Esophagus muscularis mucosa (tissue), 4 donors: ENCODE measurements around the gene C2CD2L. TPM values are rescaled to one million over a fixed set of nuclear protein-coding genes. Genes with fewer than 3 reads are reported as not detected.

ENCODE experiments used
- DNase-seq: peaks from one replicate; pipeline ENCODE4 v3.0.0-alpha.2; 2017; ENCODE audit errors: extremely low spot score
- H3K27ac ChIP-seq, 4 donors: fragments of 200-600 bp; sonication (generic); replicated peaks in 1 of 4; 1 replicate in 3 of 4; 2 replicates in 1 of 4; pipeline ENCODE4 v1.5.1; 2016 to 2019; ENCODE audit warnings: mild to moderate bottlenecking in 1 of 4
- H3K27me3 ChIP-seq, 4 donors: fragments of 200-600 bp; sonication (generic); one replicate each; pipeline versions ENCODE4 v1.5.1 to v1.6.0; 2016 to 2019
- H3K36me3 ChIP-seq, 4 donors: fragments of 200-600 bp; sonication (generic); one replicate each; pipeline ENCODE4 v1.5.1; 2016 to 2019
- H3K4me1 ChIP-seq, 4 donors: fragments of 200-600 bp; sonication (generic); one replicate each; pipeline ENCODE4 v1.5.1; 2016 to 2019
- H3K4me3 ChIP-seq, 4 donors: fragments of 200-600 bp; sonication (generic); 1 replicate in 2 of 4; 2 replicates in 2 of 4; pipeline ENCODE4 v1.5.1; 2016 to 2019; ENCODE audit warnings: mild to moderate bottlenecking in 4 of 4, moderate library complexity in 1 of 4
- H3K9me3 ChIP-seq, 4 donors: fragments of 200-600 bp; sonication (generic); 1 replicate in 3 of 4; 2 replicates in 1 of 4; pipeline ENCODE4 v1.5.1; 2016 to 2019
- EP300 ChIP-seq: sonication (generic); formaldehyde crosslinking; IDR thresholded peaks from one replicate; pipeline ENCODE4 v1.6.1; 2017; ENCODE audit warnings: antibody characterized with exemption
- POLR2A ChIP-seq: fragments of 450-650 bp; IDR thresholded peaks from one replicate; pipeline ENCODE4 v1.6.1; 2017; ENCODE audit warnings: antibody characterized with exemption, moderate library complexity, mild to moderate bottlenecking, low read depth
- POLR2AphosphoS5 ChIP-seq, 2 donors: sonication (generic); formaldehyde crosslinking; IDR thresholded peaks; one replicate each; pipeline ENCODE4 v1.6.1; 2017; ENCODE audit warnings: antibody characterized with exemption in 2 of 2
- WGBS: methylation state at CpG from one replicate; pipeline ENCODE4 v1.1.5; 2018; 5-methylcytosine and 5-hydroxymethylcytosine counted together
- intact Hi-C: fragments of 100-400 bp; cut with DNase I; formaldehyde crosslinking; loops from one replicate; pipeline ENCODE4 v1.15.1; 2023
- total RNA-seq, 4 donors: library from RNA; depleted of rRNA; stranded (reverse); fragments of >200 nt; gene quantifications; one replicate each; pipeline versions ENCODE4 v1.1.0 to v1.2.1, GENCODE V29; 2016
- TF ChIP-seq, protein P1 (sequence below), 3 experiments: fragments of 200-600 bp in 2 of 3; fragments of 450-650 bp in 1 of 3; sonication (generic) in 2 of 3; IDR thresholded peaks; one replicate each; pipeline ENCODE4 v1.5.1; 2017 to 2019; ENCODE audit warnings: antibody characterized with exemption in 3 of 3, mild to moderate bottlenecking in 2 of 3, moderate library complexity in 1 of 3

C2CD2L gene
- total RNA-seq, 4 donors from 2014 or later: 7.5 to 15.2 (median 9.4) TPM

DNA sequence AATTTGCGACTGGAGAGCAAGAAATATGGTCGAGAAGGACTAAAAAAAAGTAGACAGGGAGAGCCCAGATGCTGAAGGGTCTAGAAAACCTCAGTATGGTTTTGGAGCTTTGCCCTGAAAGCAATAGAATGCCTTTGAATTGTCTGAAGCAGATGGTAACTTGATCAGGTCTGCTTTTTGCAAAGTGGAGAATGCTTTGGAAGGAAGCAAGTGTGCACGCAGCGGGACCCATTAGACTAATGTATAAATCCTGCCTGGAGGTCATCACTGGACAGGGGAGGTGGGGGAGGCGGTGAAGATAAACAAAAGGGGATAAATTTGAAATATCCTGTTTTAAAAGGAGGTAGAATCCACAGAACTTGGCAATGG lies 13.5 kb downstream of the C2CD2L start:
- Histone ChIP-seq H3K4me1 (peaks cover 20 to 29% (median 21%) of the 10 kb centered on the region in 4 donors), H3K36me3 (peaks cover 0 to 40% (median 31%) of the 10 kb centered on the region in 4 donors), H3K27me3 (no peaks in the 10 kb centered on the region), H3K9me3 (no peaks in the 10 kb centered on the region), H3K27ac (peak overlapping the region; percentile 80 to 92 (median 84)), H3K4me3 (peak overlapping the region; percentile 83 to 91 (median 87))
- no peak for DNase-seq
- 12% methylated on average over 5 of the region's 5 CpGs for WGBS
- intact Hi-C loops: no loop called here
- TF ChIP-seq, protein P1, sequence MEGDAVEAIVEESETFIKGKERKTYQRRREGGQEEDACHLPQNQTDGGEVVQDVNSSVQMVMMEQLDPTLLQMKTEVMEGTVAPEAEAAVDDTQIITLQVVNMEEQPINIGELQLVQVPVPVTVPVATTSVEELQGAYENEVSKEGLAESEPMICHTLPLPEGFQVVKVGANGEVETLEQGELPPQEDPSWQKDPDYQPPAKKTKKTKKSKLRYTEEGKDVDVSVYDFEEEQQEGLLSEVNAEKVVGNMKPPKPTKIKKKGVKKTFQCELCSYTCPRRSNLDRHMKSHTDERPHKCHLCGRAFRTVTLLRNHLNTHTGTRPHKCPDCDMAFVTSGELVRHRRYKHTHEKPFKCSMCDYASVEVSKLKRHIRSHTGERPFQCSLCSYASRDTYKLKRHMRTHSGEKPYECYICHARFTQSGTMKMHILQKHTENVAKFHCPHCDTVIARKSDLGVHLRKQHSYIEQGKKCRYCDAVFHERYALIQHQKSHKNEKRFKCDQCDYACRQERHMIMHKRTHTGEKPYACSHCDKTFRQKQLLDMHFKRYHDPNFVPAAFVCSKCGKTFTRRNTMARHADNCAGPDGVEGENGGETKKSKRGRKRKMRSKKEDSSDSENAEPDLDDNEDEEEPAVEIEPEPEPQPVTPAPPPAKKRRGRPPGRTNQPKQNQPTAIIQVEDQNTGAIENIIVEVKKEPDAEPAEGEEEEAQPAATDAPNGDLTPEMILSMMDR (IDR thresholded peaks at IDR 0.05): no peak
- TF ChIP-seq POLR2AphosphoS5 (IDR thresholded peaks at IDR 0.05) (no peak), POLR2A (no peak), EP300 (no peak)

DNA sequence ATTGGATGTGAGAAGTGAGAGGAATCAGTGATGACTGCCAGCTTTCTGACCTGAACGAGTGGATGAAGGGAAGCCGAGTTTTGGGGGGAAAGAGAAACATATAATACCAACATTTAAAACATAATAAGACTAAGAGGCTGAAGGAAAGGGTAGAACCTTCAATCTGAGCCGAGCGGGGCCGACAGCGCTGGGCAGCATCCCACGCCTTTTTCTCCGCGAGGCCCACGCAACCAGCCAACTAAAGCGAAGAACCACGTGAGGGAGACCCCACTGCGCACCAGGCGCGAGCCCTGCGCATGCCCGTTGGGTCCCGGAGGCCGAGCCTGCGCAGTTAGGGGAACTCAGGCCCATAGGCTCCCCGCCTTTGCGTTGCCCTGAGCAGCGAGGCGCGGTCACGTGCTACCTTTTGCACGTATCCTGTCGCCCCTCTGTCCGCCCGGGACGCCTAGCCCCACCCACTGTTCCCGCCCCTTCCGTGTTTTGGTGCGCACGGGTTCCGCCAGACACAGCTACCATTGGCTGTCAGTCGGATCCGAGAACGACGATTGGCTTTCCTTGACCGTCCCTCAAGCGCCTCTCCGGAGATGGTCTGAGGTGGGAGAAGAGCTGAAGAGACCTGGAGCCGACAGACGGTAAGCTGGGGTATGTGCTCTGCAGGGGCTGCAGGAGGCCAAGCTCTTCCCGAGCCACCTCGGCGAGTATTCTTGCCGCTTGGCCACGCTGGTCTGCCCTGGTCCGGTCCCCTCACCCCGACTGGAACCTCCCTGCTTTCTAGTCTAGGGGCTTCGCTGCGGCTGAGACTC lies 14.1 kb downstream of the C2CD2L start, which contains the start of gene HINFP:
Gene HINFP (plus strand): TSS at position 573 of the 803 bp plus-strand sequence. CDS start 5,365 bp downstream, outside the sequence.
- H3K36me3 ChIP-seq: peaks cover 0 to 34% (median 29%) of the 10 kb centered on the region in 4 donors
- peak within 1 kb of the TSS; percentile 83 to 91 (median 87) for H3K4me3 ChIP-seq
- peaks cover 20 to 35% (median 21%) of the 10 kb centered on the region in 4 donors for H3K4me1 ChIP-seq
- H3K9me3 ChIP-seq: no peaks in the 10 kb centered on the region
- intact Hi-C loops: no loop called here
- peak; percentile 100 for DNase-seq
- TF ChIP-seq, protein P1 (IDR thresholded peaks at IDR 0.05): peak in 1 of 3 experiments; percentile 19
- TF ChIP-seq POLR2AphosphoS5 (IDR thresholded peaks at IDR 0.05): peak; percentile 95
- no peak for TF ChIP-seq POLR2A
- no peaks in the 10 kb centered on the region for H3K27me3 ChIP-seq
- H3K27ac ChIP-seq: peak within 1 kb of the TSS; percentile 80 to 92 (median 84)
- under 1% methylated on average over 47 of the region's 54 CpGs for WGBS

DNA sequence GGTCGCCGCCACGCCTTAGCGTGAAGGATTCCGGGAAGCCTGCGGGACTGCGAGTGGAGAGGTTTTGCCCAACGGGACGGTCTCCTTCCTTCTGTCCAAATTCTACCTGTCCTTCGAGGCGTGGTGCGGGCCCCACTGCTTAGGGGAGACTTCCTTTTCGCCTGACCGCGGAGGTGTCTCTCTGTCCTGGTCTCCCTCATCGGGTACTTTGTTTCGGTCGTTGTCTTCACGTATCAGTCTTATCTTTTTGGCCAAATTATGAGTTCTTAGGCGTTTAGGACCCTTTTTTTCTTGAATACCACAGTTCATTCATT lies 14.6 kb downstream of the C2CD2L start:
- peaks cover 0 to 29% (median 23%) of the 10 kb centered on the region in 4 donors for H3K36me3 ChIP-seq
- WGBS: under 1% methylated on average over 20 of the region's 20 CpGs
- TF ChIP-seq EP300 (no peak), POLR2A (no peak), POLR2AphosphoS5 (IDR thresholded peaks at IDR 0.05) (no peak)
- TF ChIP-seq, protein P1 (IDR thresholded peaks at IDR 0.05): no peak
- intact Hi-C loops: no loop called here
- H3K9me3 ChIP-seq: no peaks in the 10 kb centered on the region
- no peak for DNase-seq
- H3K4me3 ChIP-seq: peak overlapping the region; percentile 83 to 91 (median 87)
- H3K27ac ChIP-seq: peak overlapping the region; percentile 80 to 92 (median 82)
- H3K4me1 ChIP-seq: peaks cover 20 to 41% (median 25%) of the 10 kb centered on the region in 4 donors
- H3K27me3 ChIP-seq: no peaks in the 10 kb centered on the region

DNA sequence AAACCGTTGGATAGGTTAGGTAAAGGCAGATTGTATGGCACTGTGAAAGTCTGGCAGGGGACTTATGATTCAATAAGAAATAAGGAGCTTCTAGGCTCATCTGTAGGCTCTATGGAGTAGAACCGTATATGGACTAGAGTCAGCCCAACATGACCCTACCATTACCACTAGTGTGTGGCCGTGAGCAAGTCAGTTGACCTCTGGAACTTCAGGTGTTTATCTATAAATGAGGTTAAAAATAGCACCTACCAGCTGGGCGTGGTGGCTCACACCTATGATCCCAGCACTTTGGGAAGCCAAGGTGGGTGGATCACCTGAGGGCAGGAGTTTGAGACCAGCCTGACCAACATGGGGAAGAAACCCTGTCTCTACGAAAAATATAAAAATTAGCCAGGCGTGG lies 18.7 kb downstream of the C2CD2L start:
- intact Hi-C loops: no loop called here
- Histone ChIP-seq H3K27ac (no peak overlapping the region), H3K9me3 (no peaks in the 10 kb centered on the region), H3K4me1 (peaks cover 15 to 37% (median 23%) of the 10 kb centered on the region in 4 donors), H3K4me3 (no peak overlapping the region), H3K27me3 (no peaks in the 10 kb centered on the region), H3K36me3 (peaks cover 14 to 55% (median 51%) of the 10 kb centered on the region in 4 donors)
- WGBS: 90% methylated on average over 6 of the region's 6 CpGs
- no peak for DNase-seq
- TF ChIP-seq POLR2AphosphoS5 (IDR thresholded peaks at IDR 0.05) (no peak), EP300 (no peak), POLR2A (no peak)
- TF ChIP-seq, protein P1 (IDR thresholded peaks at IDR 0.05): no peak
